Right lobe of liver (tissue), 4 donors: ENCODE results near the gene RBMS2.

Experiments used
- CTCF ChIP-seq, 4 donors: fragments of 200-600 bp in 3 of 4; fragments of 450-650 bp in 1 of 4; IDR thresholded peaks; one replicate each; pipeline versions ENCODE4 v1.5.1 to v1.8.0; 2016 to 2022; ENCODE audit warnings: antibody characterized with exemption in 4 of 4, mild to moderate bottlenecking in 2 of 4
- POLR2A ChIP-seq: fragments of 450-650 bp; IDR thresholded peaks from one replicate; pipeline ENCODE4 v1.6.1; 2017; ENCODE audit warnings: antibody characterized with exemption, mild to moderate bottlenecking
- donor health status: DM: no; HTN: no; CAD: no.
- donor health status: DM: no; HTN: no; CAD: no.
- donor health status: DM: no; HTN: yes; CAD: no.

GRCh38 chr12:56616244-56616643, 94.6 kb downstream of the RBMS2 start:
- TF ChIP-seq CTCF (IDR thresholded peaks at IDR 0.05) = no peak
- no peak for TF ChIP-seq POLR2A
